Thyroid gland (tissue), 4 donors: ENCODE results near the gene PRPSAP2. TPM values are rescaled to one million over a fixed set of nuclear protein-coding genes. Genes with fewer than 3 reads are reported as not detected.

Experiments
- DNase-seq, 2 donors: peaks; one replicate each; pipeline ENCODE4 v3.0.0-alpha.2; 2019
- H3K27ac ChIP-seq, 3 donors: fragments of 200-600 bp; sonication (generic); 1 replicate in 2 of 3; 2 replicates in 1 of 3; pipeline ENCODE4 v1.5.1; 2016 to 2019; ENCODE audit warnings: mild to moderate bottlenecking in 1 of 3, moderate library complexity in 1 of 3
- H3K27me3 ChIP-seq: fragments of 200-600 bp; sonication (generic); one replicate; pipeline ENCODE4 v1.5.1; 2019
- H3K36me3 ChIP-seq, 2 donors: fragments of 200-600 bp; sonication (generic); one replicate each; pipeline ENCODE4 v1.5.1; 2016 to 2019
- H3K4me1 ChIP-seq, 2 donors: fragments of 200-600 bp; sonication (generic); one replicate each; pipeline ENCODE4 v1.5.1; 2017 to 2019
- H3K4me3 ChIP-seq, 3 donors: fragments of 200-600 bp; sonication (generic); replicated peaks in 1 of 3; 1 replicate in 2 of 3; 2 replicates in 1 of 3; pipeline ENCODE4 v1.5.1; 2016; ENCODE audit warnings: mild to moderate bottlenecking in 1 of 3
- H3K9me3 ChIP-seq: fragments of 200-600 bp; sonication (generic); one replicate; pipeline ENCODE4 v1.5.1; 2017
- POLR2A ChIP-seq, 2 donors: fragments of 450-650 bp; IDR thresholded peaks; one replicate each; pipeline ENCODE4 v1.6.1; 2017; ENCODE audit warnings: antibody characterized with exemption in 2 of 2, mild to moderate bottlenecking in 2 of 2, moderate library complexity in 1 of 2
- whole genome bisulfite sequencing, 2 donors: methylation state at CpG; one replicate each; pipeline ENCODE4 v1.1.5; 2017; 5-methylcytosine and 5-hydroxymethylcytosine counted together
- intact Hi-C: fragments of 100-400 bp; cut with DNase I; formaldehyde crosslinking; loops from one replicate; pipeline ENCODE4 v1.15.1; 2023
- total RNA-seq, 4 donors: library from RNA; depleted of rRNA; stranded (reverse); fragments of >200 nt; gene quantifications; one replicate each; pipeline ENCODE4 v1.2.3, GENCODE V29; 2016
- TF ChIP-seq, protein P1 (sequence below), 6 experiments: fragments of 200-600 bp in 3 of 6; fragments of 450-650 bp in 3 of 6; sonication (generic) in 3 of 6; IDR thresholded peaks; one replicate each; pipeline ENCODE4 v1.5.1; 2016 to 2019; ENCODE audit warnings: antibody characterized with exemption in 6 of 6, mild to moderate bottlenecking in 2 of 6, inconsistent platforms in 1 of 6, moderate library complexity in 1 of 6

Gene PRPSAP2
- total RNA-seq, 4 donors from 2014 or later, result 43.6 to 50.9 (median 49.7) TPM

DNA sequence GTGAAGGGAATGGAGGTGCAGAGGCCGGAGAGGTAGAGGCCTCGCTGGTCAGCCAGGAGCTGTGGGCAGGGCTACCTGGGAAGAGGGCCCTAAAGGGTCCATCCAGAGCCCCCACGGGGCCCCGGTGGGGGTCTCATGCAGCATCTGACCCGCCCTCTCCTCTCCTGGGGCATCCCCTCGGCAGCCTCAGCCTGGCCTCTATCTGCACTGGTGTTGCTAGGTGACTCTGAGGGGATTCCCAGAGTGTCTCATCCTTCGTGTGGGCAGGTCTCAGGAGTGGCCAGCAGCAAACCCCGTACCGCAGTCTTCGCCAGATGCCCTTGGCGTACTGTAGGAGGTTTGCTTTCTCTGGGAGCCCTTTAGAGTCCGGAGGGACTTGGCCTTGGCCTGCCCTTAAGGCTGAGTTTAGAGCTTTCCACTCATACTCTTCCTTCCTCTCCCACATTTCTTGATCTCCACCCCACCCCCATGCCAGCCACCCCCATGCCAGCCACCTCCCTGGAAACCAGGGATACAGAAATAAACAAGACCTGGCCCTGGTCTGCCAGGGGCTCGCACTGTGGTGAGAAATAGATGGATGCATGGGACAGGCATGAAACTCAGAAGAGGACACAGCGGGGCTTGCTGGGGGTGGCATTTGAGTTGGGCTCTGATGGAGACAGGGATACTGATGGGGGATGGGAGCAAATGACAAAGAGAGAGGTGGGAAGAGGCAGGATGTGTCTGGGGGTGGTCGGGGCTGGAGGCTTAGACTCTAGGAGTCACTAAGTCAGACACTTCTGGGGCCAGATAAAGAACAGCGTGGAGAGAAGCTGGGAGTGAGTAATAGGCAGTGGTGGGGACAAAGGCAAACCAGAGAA lies 103.9 kb downstream of the PRPSAP2 start:
- intact Hi-C loops, result loop anchor here (10.0 kb wide), 1 partner anchor 63 kb away; no protein-coding TSS in a partner anchor
- 86 to 91% methylated on average over 15 to 16 of the region's 16 CpGs for WGBS, 2 donors
- Histone ChIP-seq H3K36me3 (no peaks in the 10 kb centered on the region), H3K9me3 (no peaks in the 10 kb centered on the region), H3K27ac (no peak overlapping the region), H3K4me1 (no peaks in the 10 kb centered on the region), H3K4me3 (no peak overlapping the region), H3K27me3 (no peaks in the 10 kb centered on the region)
- no peak for DNase-seq
- TF ChIP-seq POLR2A (IDR thresholded peaks at IDR 0.05), result no peak
- TF ChIP-seq, protein P1, sequence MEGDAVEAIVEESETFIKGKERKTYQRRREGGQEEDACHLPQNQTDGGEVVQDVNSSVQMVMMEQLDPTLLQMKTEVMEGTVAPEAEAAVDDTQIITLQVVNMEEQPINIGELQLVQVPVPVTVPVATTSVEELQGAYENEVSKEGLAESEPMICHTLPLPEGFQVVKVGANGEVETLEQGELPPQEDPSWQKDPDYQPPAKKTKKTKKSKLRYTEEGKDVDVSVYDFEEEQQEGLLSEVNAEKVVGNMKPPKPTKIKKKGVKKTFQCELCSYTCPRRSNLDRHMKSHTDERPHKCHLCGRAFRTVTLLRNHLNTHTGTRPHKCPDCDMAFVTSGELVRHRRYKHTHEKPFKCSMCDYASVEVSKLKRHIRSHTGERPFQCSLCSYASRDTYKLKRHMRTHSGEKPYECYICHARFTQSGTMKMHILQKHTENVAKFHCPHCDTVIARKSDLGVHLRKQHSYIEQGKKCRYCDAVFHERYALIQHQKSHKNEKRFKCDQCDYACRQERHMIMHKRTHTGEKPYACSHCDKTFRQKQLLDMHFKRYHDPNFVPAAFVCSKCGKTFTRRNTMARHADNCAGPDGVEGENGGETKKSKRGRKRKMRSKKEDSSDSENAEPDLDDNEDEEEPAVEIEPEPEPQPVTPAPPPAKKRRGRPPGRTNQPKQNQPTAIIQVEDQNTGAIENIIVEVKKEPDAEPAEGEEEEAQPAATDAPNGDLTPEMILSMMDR (IDR thresholded peaks at IDR 0.05), result no peak

DNA sequence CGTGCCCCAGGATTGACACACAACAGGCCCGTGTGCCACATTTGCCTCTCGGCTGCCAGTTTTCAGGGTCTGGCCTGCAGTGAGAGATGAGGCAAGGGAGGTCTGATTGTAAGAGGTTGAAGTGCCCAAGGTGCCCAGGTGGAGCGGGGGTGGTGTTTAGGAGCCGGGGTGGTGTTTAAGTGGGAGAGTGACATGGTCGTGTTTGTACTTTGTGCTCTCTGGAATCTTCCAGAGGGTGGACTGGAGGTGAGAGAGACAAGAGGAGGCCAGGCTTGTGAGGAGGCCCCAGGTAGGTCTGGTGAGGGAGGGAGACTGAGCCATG lies 104.5 kb downstream of the PRPSAP2 start:
- Histone ChIP-seq H3K9me3 (no peaks in the 10 kb centered on the region), H3K27me3 (no peaks in the 10 kb centered on the region), H3K4me1 (peaks cover 0 to 6% of the 10 kb centered on the region in 2 donors), H3K36me3 (no peaks in the 10 kb centered on the region), H3K27ac (no peak overlapping the region), H3K4me3 (no peak overlapping the region)
- TF ChIP-seq, protein P1 (IDR thresholded peaks at IDR 0.05), result no peak
- TF ChIP-seq POLR2A (IDR thresholded peaks at IDR 0.05), result no peak
- intact Hi-C loops, result loop anchor here (10.0 kb wide), 1 partner anchor 62 kb away; no protein-coding TSS in a partner anchor
- WGBS, 2 donors, result 79 to 85% methylated on average over 6 of the region's 6 CpGs
- no peak for DNase-seq

DNA sequence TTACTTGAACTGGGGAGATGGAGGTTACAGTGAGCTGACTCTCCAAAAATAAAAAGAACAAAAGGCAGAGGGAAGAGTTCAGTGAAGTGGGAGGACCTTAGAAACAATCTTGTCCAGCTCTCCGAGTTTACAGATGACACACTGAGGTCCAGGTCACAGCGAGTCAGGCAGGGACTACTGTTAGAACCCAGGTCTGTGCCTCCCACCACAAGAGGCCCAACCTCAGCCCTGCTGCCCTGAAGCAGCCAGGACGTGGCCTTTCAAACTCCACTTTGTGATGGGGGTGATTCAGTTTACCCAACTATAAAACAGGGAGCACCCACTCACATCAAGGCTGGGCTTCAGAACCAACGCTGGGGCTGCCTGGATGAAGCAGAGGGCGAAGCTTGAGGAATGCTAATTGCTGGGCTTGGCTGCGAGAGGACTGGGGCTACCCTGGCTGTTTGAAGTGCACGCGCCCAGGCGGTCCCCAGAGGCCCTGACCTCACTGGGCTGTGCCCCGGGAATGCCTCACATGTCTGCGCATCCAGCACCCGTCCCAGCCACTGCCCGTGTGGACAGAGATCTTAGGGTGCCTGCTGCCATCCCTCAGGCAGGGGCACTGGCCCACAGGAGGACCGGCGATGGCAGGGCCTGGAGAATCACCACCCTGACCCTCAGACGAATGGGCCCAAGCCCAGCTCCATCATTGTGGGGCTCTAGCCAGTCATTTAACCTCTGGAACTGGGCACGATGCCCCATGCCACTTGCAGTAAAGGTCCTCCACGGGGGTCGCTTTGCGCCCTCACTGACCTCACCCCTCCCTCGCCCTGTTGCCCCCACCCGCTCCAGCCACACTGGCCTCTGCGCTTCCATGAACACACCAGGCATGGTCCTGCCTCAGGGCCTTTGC lies 105.4 kb downstream of the PRPSAP2 start:
- Histone ChIP-seq H3K4me1 (peaks cover 0 to 15% of the 10 kb centered on the region in 2 donors), H3K27me3 (no peaks in the 10 kb centered on the region), H3K9me3 (no peaks in the 10 kb centered on the region), H3K36me3 (no peaks in the 10 kb centered on the region), H3K4me3 (no peak overlapping the region), H3K27ac (no peak overlapping the region)
- no peak for DNase-seq
- intact Hi-C loops, result loop anchor here (10.0 kb wide), 1 partner anchor 61 kb away; no protein-coding TSS in a partner anchor
- TF ChIP-seq, protein P1 (IDR thresholded peaks at IDR 0.05), result no peak
- TF ChIP-seq POLR2A (IDR thresholded peaks at IDR 0.05), result no peak
- WGBS, 2 donors, result 83 to 87% methylated on average over 14 to 23 of the region's 23 CpGs

DNA sequence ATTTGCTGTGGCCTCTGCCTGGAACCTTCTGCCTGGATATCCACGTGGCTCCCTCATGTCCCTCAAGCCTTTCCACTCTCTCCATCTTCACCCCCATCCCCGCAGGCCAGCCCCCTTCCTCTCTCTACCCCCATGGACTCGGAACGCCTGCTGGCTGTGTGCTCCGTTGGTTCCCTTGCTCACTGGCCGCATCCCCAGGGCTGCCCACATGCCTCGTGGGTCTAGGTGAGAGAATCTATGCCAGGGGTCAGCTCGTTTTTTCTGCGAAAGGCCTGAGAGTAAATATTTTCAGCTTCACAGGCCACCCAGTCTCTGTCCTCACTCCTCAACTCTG lies 106.1 kb downstream of the PRPSAP2 start:
- DNase-seq, result no peak
- 84 to 86% methylated on average over 9 of the region's 9 CpGs for WGBS, 2 donors
- H3K4me1 ChIP-seq, result peaks cover 0 to 18% of the 10 kb centered on the region in 2 donors
- TF ChIP-seq, protein P1 (IDR thresholded peaks at IDR 0.05), result no peak
- no peak for TF ChIP-seq POLR2A (IDR thresholded peaks at IDR 0.05)
- no peaks in the 10 kb centered on the region for H3K9me3 ChIP-seq
- intact Hi-C loops, result loop anchor here (10.0 kb wide), 1 partner anchor 61 kb away; no protein-coding TSS in a partner anchor
- no peaks in the 10 kb centered on the region for H3K27me3 ChIP-seq
- H3K36me3 ChIP-seq, result no peaks in the 10 kb centered on the region
- H3K27ac ChIP-seq, result no peak overlapping the region
- no peak overlapping the region for H3K4me3 ChIP-seq
